ENCODE measurements around the gene RPS6KA4.

GRCh38 chr11:64348383-64349024 lies 10.5 kb upstream of the RPS6KA4 start:
- no peak for TF ChIP-seq CTCF (IDR thresholded peaks at IDR 0.05)
- no peak for TF ChIP-seq POLR2A (IDR thresholded peaks at IDR 0.05)

Data from uterus (tissue), 2 donors.